HTERT RPE-1 (cell line): Measurements from ENCODE around the gene FKBP5.
"Not testable (repeated sequence)": the region's sequence is repeated elsewhere in the genome, so short reads cannot be mapped to it uniquely, and the experiment has no call there.

ENCODE experiments used
- in situ Hi-C: fragments of 300-500 bp; cut with MboI; formaldehyde crosslinking; loops from 4 replicates; pipeline ENCODE4 v1.14.3; 2020; ENCODE audit warnings: low sequenced_read_pairs

FKBP5 gene

GRCh38 chr6:35688605-35689322 lies at the start of gene FKBP5:
TSS of gene FKBP5 (minus strand) at chr6:35688915. CDS start at chr6:35642824, 46,091 bp downstream.
- in situ Hi-C loops, result no loop called here

GRCh38 chr6:35737413-35738211 lies 48.9 kb upstream of the FKBP5 start:
- in situ Hi-C loops, result no loop called here

GRCh38 chr6:35736982-35737412 lies 48.3 kb upstream of the FKBP5 start, which contains the start of gene ARMC12:
TSS of gene ARMC12 (plus strand) at chr6:35737032. CDS start at chr6:35737109, 77 bp downstream.
- in situ Hi-C loops, result no loop called here

GRCh38 chr6:35736253-35736894 lies 47.7 kb upstream of the FKBP5 start:
- in situ Hi-C loops, result no loop called here

GRCh38 chr6:35735452-35735851 lies 46.7 kb upstream of the FKBP5 start:
- in situ Hi-C loops, result no loop called here

GRCh38 chr6:35734319-35734718 lies 45.6 kb upstream of the FKBP5 start:
- in situ Hi-C loops, result not testable (repeated sequence)

- in situ Hi-C loops, result no loop called here
Measured at GRCh38 chr6:35733633-35734032, 44.9 kb upstream of the FKBP5 start.

GRCh38 chr6:35731736-35732532 lies 43.2 kb upstream of the FKBP5 start:
- in situ Hi-C loops, result no loop called here

GRCh38 chr6:35731414-35731735 lies 42.7 kb upstream of the FKBP5 start:
- in situ Hi-C loops, result no loop called here

- in situ Hi-C loops, result no loop called here
Measured at GRCh38 chr6:35730745-35731413, 42.2 kb upstream of the FKBP5 start.

- in situ Hi-C loops, result no loop called here
Measured at GRCh38 chr6:35729722-35730121, 41.0 kb upstream of the FKBP5 start.

GRCh38 chr6:35728683-35729678 lies 40.3 kb upstream of the FKBP5 start:
- in situ Hi-C loops, result no loop called here

GRCh38 chr6:35727935-35728682 lies 39.4 kb upstream of the FKBP5 start:
- in situ Hi-C loops, result no loop called here

- in situ Hi-C loops, result no loop called here
Measured at GRCh38 chr6:35727231-35727934, 38.7 kb upstream of the FKBP5 start.

GRCh38 chr6:35725721-35726438 lies 37.2 kb upstream of the FKBP5 start:
- in situ Hi-C loops, result no loop called here

- in situ Hi-C loops, result no loop called here
Measured at GRCh38 chr6:35725081-35725708, 36.5 kb upstream of the FKBP5 start.

- in situ Hi-C loops, result no loop called here
Measured at GRCh38 chr6:35724471-35724870, 35.8 kb upstream of the FKBP5 start.
